Astrocyte of the spinal cord (primary cell): Measurements from ENCODE around the gene IRX3.

ENCODE experiments used
- DNase-seq: peaks from one replicate; pipeline ENCODE4 v3.0.0; 2011; ENCODE audit warnings: low read depth, low spot score
- H3K4me3 ChIP-seq: 2 replicates; pipeline ENCODE4 v1.5.1; 2011; ENCODE audit warnings: low read depth, mild to moderate bottlenecking, low read length, moderate library complexity
- CTCF ChIP-seq: IDR thresholded peaks from 2 replicates; pipeline ENCODE4 v1.5.1; 2012; ENCODE audit warnings: low read depth, mild to moderate bottlenecking, low read length, inconsistent platforms
- in situ Hi-C: cut with HindIII; loops from 2 replicates; pipeline ENCODE4 v1.10.0; 2017; ENCODE audit warnings: low sequenced_read_pairs

IRX3 gene

DNA sequence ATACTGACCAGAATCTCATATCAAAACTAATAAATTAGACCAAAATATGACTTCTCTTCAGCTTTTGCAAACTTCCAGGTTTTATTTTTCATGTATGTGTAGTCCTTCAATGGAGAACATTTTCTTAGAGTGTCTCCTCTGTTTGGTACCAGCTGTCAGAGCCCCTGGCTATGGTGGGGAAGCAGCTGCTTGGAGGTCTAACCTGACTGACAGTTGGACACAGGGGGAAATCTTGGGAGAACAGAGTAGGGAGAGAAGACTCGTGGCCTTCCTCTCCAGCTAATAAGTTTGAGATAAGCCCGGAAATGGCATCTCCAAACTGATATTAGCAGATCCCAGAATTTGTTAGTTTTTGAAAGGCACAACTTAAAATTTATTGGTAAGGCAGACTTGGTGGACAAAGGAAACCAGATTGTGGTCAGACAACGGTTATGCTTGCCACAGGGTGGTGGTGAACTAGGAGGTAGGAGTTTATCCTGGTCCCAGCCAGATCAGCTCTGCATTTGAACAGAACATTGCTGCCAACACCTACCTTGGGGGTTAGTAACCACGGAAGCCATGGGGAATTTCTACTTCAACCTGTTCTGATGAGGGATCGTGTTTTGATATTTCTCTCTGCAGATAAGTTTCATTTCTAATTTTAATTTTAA lies 39.2 kb upstream of the IRX3 start:
- in situ Hi-C loops = no loop called here
- no peak for TF ChIP-seq CTCF
- H3K4me3 ChIP-seq = no peak overlapping the region
- no peak for DNase-seq

GRCh38 chr16:54324716-54325115 lies 38.1 kb upstream of the IRX3 start:
- H3K4me3 ChIP-seq = no peak overlapping the region
- no peak for TF ChIP-seq CTCF
- in situ Hi-C loops = no loop called here
- no peak for DNase-seq

GRCh38 chr16:54320697-54321340 lies 34.2 kb upstream of the IRX3 start:
- no peak for DNase-seq
- in situ Hi-C loops = no loop called here
- no peak overlapping the region for H3K4me3 ChIP-seq
- no peak for TF ChIP-seq CTCF

DNA sequence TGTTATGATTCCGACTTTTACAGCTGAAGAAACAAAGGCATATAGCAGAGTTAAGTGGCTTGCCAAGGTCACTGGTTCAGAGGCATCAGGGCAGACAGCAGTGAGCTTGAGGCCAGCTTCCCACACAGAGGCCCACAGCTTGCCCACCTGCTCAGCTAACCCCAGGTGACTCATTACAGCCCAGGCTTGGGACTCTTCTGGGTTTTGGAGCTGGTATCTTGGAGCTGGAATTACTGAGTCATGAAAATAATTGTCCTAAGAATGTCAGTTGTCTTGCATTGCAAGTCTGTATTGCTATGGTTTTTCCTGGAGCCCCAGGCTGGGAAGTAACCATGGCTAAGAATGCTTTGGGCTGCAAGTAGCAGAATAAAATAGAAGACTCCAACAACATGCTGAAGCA lies 32.4 kb upstream of the IRX3 start:
- no peak overlapping the region for H3K4me3 ChIP-seq
- in situ Hi-C loops = no loop called here
- peak; percentile 30 for DNase-seq
- no peak for TF ChIP-seq CTCF

- in situ Hi-C loops = no loop called here
- TF ChIP-seq CTCF = no peak
- DNase-seq = no peak
- H3K4me3 ChIP-seq = no peak overlapping the region
Measured at GRCh38 chr16:54317101-54317611, 30.6 kb upstream of the IRX3 start.

- TF ChIP-seq CTCF = no peak
- in situ Hi-C loops = no loop called here
- no peak overlapping the region for H3K4me3 ChIP-seq
- DNase-seq = no peak
Measured at GRCh38 chr16:54316095-54316889, 29.7 kb upstream of the IRX3 start.
